ENCODE data around the gene SNX27. TPM values are rescaled to one million over a fixed set of nuclear protein-coding genes. Genes with fewer than 3 reads are reported as not detected.

SNX27 gene
- total RNA-seq, 3 donors from 2014 or later (not counting 1 experiment from before 2014, with no cell fraction given) = 17.8 to 25.0 (median 23.7) TPM

DNA sequence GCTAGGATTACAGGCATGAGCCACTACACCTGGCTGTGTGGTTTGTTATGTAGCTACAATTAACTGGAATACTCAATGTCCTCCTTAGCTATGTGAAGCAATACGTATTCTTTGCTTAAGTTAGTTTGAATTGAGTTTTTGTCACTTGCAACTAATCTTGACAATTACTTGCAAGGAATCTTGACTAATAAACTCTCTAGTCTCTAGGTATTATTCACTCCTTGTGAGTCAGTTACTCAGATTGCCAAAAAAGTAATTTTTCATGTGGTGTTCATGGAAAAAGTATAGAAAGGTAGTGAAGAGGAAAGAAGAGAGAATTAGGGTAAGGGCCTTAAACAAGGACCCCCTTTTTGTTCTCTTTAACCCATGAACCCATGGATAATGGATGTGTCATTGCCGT, 7.6 kb upstream of the SNX27 start:
- DNase-seq (no peak), ATAC-seq (no peak)
- no peak overlapping the region for H3K4me3 Mint-ChIP-seq
- H3K9me3 ChIP-seq (ENCODE audit: control insufficient read depth, insufficient read depth, low read length) = no peaks in the 10 kb centered on the region
- no peak overlapping the region for H3K27ac ChIP-seq (ENCODE audit: low read length)
- intact Hi-C loops (cut with micrococcal nuclease) = no loop called here
- no peaks in the 10 kb centered on the region for H3K4me1 ChIP-seq (ENCODE audit: control insufficient read depth, insufficient read depth, low read length)
- no peak overlapping the region for H3K4me3 ChIP-seq (ENCODE audit: low read length)
- H3K4me1 Mint-ChIP-seq = no peaks in the 10 kb centered on the region
- no peak overlapping the region for H3K27ac Mint-ChIP-seq
- H3K27me3 ChIP-seq (ENCODE audit: control insufficient read depth, insufficient read depth, low read length) = no peaks in the 10 kb centered on the region
- H3K36me3 ChIP-seq (ENCODE audit: control insufficient read depth, insufficient read depth, low read length) = no peaks in the 10 kb centered on the region
- TF ChIP-seq, protein P1, sequence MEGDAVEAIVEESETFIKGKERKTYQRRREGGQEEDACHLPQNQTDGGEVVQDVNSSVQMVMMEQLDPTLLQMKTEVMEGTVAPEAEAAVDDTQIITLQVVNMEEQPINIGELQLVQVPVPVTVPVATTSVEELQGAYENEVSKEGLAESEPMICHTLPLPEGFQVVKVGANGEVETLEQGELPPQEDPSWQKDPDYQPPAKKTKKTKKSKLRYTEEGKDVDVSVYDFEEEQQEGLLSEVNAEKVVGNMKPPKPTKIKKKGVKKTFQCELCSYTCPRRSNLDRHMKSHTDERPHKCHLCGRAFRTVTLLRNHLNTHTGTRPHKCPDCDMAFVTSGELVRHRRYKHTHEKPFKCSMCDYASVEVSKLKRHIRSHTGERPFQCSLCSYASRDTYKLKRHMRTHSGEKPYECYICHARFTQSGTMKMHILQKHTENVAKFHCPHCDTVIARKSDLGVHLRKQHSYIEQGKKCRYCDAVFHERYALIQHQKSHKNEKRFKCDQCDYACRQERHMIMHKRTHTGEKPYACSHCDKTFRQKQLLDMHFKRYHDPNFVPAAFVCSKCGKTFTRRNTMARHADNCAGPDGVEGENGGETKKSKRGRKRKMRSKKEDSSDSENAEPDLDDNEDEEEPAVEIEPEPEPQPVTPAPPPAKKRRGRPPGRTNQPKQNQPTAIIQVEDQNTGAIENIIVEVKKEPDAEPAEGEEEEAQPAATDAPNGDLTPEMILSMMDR (IDR thresholded peaks at IDR 0.05) = no peak
- peaks cover 25 to 27% of the 10 kb centered on the region in 2 donors for H3K27me3 Mint-ChIP-seq (ENCODE audit: low read depth in 2 of 2)
- 100% methylated on average over 1 of the region's 2 CpGs for WGBS (ENCODE audit: insufficient coverage)
- no peaks in the 10 kb centered on the region for H3K36me3 Mint-ChIP-seq
- H3K9me3 Mint-ChIP-seq = no peaks in the 10 kb centered on the region

DNA sequence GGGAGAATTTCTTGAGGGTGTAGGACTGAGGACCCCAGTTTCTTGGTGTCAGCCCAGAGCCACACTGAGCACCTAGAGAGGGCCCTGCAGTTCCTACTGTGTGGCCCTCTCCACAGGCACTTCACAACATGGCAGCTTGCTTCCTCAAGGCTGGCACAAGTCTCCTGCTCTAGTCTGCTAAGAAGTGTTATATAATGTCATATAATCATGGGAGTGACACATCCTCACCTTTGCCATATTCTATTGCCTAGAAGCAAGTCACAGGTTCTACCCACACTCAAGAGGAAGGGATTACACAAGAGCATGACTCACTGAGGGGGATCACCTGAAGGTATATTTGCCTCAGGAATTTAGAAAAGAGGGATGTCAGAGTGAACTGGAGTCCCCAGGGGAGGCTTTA, 5.5 kb upstream of the SNX27 start:
- Histone ChIP-seq H3K4me3 (ENCODE audit: low read length) (no peak overlapping the region), H3K36me3 (ENCODE audit: control insufficient read depth, insufficient read depth, low read length) (no peaks in the 10 kb centered on the region), H3K4me1 (ENCODE audit: control insufficient read depth, insufficient read depth, low read length) (no peaks in the 10 kb centered on the region), H3K27me3 (ENCODE audit: control insufficient read depth, insufficient read depth, low read length) (no peaks in the 10 kb centered on the region), H3K9me3 (ENCODE audit: control insufficient read depth, insufficient read depth, low read length) (no peaks in the 10 kb centered on the region), H3K27ac (ENCODE audit: low read length) (no peak overlapping the region)
- intact Hi-C loops (cut with micrococcal nuclease) = no loop called here
- no peaks in the 10 kb centered on the region for H3K36me3 Mint-ChIP-seq
- peaks cover 0 to under 1% of the 10 kb centered on the region in 2 donors for H3K4me1 Mint-ChIP-seq
- TF ChIP-seq, protein P1 (IDR thresholded peaks at IDR 0.05) = no peak
- DNase-seq = no peak
- H3K9me3 Mint-ChIP-seq = no peaks in the 10 kb centered on the region
- peaks cover 25 to 29% of the 10 kb centered on the region in 2 donors for H3K27me3 Mint-ChIP-seq (ENCODE audit: low read depth in 2 of 2)
- H3K4me3 Mint-ChIP-seq = no peak overlapping the region
- H3K27ac Mint-ChIP-seq = no peak overlapping the region
- ATAC-seq = peak in 1 of 3 donors; percentile 25

DNA sequence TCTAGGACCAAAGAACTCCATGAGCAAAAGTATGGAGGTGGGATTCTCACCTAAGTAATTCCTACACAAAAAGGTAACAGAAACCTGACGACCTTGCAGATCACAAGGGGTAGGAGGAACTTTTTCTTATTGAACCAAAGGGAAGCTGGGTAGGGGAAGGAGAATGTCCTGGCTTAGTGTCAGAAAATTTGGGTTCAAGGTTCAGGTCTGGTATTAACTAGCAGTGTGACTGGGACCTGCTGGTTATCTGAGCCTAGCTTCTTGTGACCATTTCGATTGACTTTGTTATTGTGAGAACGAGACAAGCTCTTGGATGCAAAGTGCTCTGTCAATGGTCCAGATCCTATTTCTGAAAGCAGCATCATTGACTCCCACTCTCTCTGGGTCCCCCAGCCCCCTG, 5.0 kb upstream of the SNX27 start:
- H3K4me1 ChIP-seq (ENCODE audit: control insufficient read depth, insufficient read depth, low read length) = no peaks in the 10 kb centered on the region
- Mint-ChIP-seq H3K36me3 (no peaks in the 10 kb centered on the region), H3K4me3 (no peak overlapping the region), H3K27me3 (ENCODE audit: low read depth in 2 of 2) (peaks cover 25 to 29% of the 10 kb centered on the region in 2 donors), H3K9me3 (no peaks in the 10 kb centered on the region), H3K27ac (no peak overlapping the region), H3K4me1 (peaks cover 0 to 4% of the 10 kb centered on the region in 2 donors)
- H3K36me3 ChIP-seq (ENCODE audit: control insufficient read depth, insufficient read depth, low read length) = no peaks in the 10 kb centered on the region
- ATAC-seq (no peak), DNase-seq (no peak)
- H3K4me3 ChIP-seq (ENCODE audit: low read length) = no peak overlapping the region
- no peaks in the 10 kb centered on the region for H3K27me3 ChIP-seq (ENCODE audit: control insufficient read depth, insufficient read depth, low read length)
- no peak overlapping the region for H3K27ac ChIP-seq (ENCODE audit: low read length)
- TF ChIP-seq, protein P1 (IDR thresholded peaks at IDR 0.05) = no peak
- H3K9me3 ChIP-seq (ENCODE audit: control insufficient read depth, insufficient read depth, low read length) = no peaks in the 10 kb centered on the region
- intact Hi-C loops (cut with micrococcal nuclease) = no loop called here
- WGBS (ENCODE audit: insufficient coverage) = 84% methylated on average over 3 of the region's 3 CpGs

DNA sequence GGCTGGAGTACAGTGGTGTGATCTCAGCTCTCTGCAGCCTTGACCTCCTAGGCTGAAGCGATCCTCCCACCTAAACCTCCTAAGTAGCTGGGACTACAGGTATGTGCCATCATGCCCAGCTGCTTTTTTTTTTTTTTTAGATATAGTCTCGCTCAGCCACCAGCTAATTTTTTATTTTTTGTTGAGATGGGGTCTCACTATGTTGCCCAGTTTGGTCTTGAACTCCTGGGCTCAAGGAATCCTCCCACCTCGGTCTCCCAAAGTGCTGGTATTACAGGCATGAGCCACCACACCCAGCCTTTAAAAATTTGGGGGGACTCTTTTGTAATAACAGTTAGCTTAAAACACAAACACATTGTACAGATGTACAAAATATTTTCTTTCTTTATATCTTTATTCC, 1.7 kb upstream of the SNX27 start:
- intact Hi-C loops (cut with micrococcal nuclease) = no loop called here
- WGBS (ENCODE audit: insufficient coverage) = 100% methylated on average over 3 of the region's 3 CpGs

More for the DNA sequence above, 1.7 kb upstream of the SNX27 start:
- H3K27ac ChIP-seq (ENCODE audit: low read length) = no peak overlapping the region
- Mint-ChIP-seq H3K36me3 (no peaks in the 10 kb centered on the region), H3K27ac (no peak overlapping the region), H3K27me3 (ENCODE audit: low read depth in 2 of 2) (peaks cover 13 to 20% of the 10 kb centered on the region in 2 donors), H3K9me3 (no peaks in the 10 kb centered on the region), H3K4me3 (no peak overlapping the region), H3K4me1 (peaks cover 20 to 25% of the 10 kb centered on the region in 2 donors)
- no peaks in the 10 kb centered on the region for H3K27me3 ChIP-seq (ENCODE audit: control insufficient read depth, insufficient read depth, low read length)
- ATAC-seq (no peak), DNase-seq (no peak)
- TF ChIP-seq, protein P1 (IDR thresholded peaks at IDR 0.05) = no peak
- no peak overlapping the region for H3K4me3 ChIP-seq (ENCODE audit: low read length)
- H3K4me1 ChIP-seq (ENCODE audit: control insufficient read depth, insufficient read depth, low read length) = peaks cover 12% of the 10 kb centered on the region
- H3K36me3 ChIP-seq (ENCODE audit: control insufficient read depth, insufficient read depth, low read length) = peaks cover 3% of the 10 kb centered on the region
- H3K9me3 ChIP-seq (ENCODE audit: control insufficient read depth, insufficient read depth, low read length) = no peaks in the 10 kb centered on the region

All from natural killer cell (primary cell).